GM12801 (cell line): ENCODE results near the gene LSM7.

ENCODE experiments used
- CTCF ChIP-seq: IDR thresholded peaks from one replicate; pipeline ENCODE4 v1.5.1; 2011; ENCODE audit warnings: control low read depth; ENCODE audit not compliant: insufficient read length; ENCODE audit errors: extremely low read depth

The LSM7 gene

DNA sequence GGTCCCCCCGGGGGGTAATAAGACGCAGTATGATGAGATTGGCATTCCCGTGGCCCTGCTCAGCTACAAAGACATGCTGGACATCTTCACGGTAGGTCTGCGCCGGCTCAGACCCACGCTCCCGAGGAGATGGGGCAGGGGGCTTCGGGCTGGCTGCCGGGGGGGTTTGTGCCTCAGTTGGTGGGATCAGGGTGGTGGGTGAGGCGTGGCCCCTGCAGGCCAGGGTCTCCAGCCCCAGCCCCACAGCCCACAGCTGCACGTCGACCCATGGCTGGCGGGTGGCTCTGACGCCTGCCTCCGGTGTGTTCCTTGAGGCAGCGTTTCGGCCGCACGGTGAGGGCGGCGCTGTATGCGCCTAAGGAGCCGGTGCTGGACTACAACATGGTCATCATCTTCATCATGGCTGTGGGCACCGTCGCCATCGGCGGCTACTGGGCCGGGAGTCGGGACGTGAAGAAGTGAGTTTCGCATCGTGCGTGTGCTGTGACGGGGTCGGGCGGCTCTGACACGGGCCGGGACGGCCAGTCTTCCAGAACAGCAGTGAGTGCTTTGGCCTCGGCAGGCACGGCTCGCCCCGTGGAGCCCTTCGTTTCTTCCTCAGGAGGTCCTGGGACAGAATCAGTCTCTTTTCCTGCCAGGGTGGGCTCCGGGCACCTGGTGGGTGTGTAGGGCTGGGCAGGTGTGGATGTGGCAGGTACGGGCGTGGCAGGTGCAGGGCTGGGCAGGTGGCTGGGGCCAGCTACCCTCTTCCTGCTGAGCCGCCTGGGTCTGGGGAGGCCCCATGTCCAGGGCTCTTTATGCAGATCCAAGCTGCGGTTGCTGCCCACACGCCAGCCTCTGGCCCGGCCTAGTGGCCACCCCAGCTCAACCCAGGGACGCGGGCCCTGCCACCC lies 10.6 kb upstream of the LSM7 start:
- no peak for TF ChIP-seq CTCF

DNA sequence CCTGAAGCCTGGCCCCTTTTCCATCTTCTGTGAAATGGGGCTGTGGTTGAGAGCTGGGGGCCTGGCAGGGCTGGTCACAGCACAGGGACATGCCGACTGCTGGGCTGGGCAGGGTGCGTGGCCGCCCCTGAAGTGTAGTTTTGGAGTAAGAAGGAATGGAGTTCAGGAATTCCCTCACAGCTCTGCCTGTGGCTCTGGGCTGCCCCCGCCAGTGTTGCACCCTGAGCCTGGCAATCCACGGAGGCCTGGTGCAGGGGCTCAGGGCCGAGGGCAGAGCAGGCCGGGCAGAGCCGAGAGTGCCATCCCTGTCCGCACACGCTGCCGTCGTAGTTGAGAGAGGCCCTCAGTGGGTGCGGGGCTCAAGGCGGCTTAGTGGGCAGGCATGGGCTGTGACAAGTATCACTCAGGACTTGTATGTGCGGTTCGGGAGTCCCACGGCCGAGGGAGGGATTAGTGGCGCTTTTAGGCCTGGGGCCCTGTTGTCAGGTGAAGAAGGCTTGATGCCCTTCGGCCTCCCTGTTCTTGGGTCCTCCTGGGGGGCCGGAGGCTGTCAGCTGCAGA lies 9.7 kb upstream of the LSM7 start:
- no peak for TF ChIP-seq CTCF

GRCh38 chr19:2337329-2337707 lies 8.9 kb upstream of the LSM7 start:
- no peak for TF ChIP-seq CTCF

DNA sequence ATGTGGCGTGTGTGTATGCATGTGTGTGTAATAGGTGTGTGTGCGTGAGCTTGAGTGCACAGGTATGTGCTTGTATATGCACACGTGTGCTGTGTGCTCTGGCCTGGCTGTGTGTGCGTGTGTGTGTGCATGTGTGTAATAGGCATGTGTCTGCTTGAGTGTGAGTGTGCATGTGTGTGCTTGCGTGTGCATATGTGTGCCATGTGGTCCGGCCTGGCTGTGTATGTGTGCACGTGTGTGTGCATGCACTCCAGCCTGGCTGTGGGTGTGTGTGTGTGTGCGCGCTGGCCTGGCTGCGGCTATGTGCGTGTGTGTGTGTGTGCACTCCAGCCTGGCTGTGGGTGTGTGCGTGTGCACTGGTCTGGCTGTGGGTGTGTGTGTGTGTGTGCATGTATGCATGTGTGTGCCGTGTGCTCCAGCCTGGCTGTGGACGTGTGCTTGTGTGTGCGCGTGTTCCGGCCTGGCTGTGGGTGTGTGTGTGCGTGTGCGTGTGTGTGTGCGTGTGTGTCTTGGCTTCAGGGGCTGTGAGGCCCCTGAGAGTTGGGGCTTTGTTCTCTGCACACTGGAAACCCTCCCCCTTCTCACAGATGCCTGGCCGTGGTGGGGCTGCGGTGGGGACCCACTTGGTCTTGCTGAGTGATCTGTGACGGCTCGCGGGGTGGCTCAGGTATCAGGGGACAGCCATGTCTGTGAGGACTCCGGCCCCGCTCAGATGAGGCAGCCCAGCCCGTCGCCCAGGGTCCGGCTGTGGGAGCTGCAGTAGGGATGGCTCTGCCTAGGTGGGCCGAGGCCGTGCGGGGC lies 8.3 kb upstream of the LSM7 start:
- no peak for TF ChIP-seq CTCF

DNA sequence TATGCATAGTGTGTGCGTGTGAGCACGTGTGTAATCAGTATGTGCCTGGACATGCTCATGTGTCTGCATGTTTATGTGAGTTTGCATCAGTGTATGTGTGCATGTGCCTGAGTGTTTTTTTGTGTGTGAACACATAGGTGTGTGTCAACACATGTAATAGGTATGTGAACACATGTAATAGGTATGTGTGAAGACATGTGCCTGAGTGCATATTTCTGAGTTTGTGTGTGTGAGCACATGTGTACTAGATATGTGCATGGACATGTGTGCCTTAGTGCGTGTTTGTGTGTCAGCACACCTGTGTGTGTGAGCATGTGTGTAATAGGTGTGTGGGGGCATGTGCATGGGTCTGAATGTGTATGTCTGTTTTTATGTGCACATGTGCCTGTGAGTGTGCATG lies 7.5 kb upstream of the LSM7 start:
- TF ChIP-seq CTCF: no peak

GRCh38 chr19:2334986-2335846 lies 6.8 kb upstream of the LSM7 start:
- TF ChIP-seq CTCF: no peak

GRCh38 chr19:2334426-2334825 lies 6.0 kb upstream of the LSM7 start:
- no peak for TF ChIP-seq CTCF
